HG02852 (cell line): ENCODE data around the gene SORBS1.
"Not testable (repeated sequence)": the region's sequence is repeated elsewhere in the genome, so short reads cannot be mapped to it uniquely, and the experiment has no call there.

Source experiments
- ATAC-seq: cut with Tn5 transposase; IDR thresholded peaks from one replicate; pipeline ENCODE4 v1.9.1; 2021; ENCODE audit warnings: mild to moderate bottlenecking, moderate library complexity; ENCODE audit not compliant: unreplicated experiment

SORBS1 gene

DNA sequence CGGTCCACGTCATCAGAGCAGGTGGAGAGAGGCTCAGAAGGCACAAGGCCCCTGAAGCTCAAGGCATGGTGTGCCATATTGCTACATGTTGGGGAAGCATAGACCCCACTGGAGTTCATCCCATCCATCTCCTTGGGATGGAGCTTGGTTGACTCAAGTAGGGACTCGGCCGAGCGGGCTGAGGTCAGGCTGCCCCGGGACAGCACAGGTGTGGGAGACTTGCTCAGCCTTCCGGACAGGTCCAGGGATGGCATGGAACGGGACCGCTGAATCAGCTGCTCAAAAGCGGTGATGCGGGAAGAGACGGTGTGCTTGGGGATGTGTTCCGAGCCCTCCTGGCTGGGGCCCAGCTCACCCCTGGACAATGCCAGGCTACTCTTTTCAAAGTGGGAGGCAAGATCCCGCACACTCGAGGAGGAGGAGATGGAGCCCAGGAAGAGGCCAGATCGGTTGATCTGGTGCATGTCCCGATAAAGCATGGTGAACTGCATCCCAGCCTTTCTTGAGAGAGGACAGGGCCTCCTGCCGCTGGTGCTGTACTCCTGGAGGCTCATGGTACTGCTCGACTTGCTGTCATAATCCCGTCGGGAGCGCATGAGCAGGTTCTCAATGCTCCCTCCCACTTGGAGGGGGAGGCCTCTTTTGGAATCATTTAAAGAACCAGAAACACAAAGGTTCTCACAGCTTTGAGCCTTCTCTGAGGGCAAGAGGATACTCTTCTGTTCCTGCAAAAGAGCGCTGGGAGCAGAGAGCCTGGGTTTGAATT lies 204.8 kb downstream of the SORBS1 start:
- no peak for ATAC-seq

DNA sequence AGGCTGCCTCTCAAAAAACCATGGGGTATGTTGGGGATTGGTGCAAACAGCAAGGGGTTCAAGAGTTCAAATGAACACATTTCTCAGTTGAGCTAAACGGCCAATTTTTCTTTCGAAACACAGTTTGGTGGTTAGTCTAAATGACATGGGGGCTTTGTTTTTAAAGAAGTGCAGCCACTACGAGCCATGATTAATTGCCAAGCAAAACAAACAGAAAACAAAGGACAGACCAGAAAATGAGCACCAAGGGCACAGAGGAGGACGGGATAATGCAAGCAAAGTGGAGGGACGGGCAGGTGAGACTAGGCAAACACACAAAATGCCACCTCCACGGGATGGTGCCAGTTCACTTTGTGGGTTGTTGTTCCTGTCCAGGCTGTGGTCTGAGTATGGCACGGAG lies 205.9 kb downstream of the SORBS1 start:
- ATAC-seq = no peak

DNA sequence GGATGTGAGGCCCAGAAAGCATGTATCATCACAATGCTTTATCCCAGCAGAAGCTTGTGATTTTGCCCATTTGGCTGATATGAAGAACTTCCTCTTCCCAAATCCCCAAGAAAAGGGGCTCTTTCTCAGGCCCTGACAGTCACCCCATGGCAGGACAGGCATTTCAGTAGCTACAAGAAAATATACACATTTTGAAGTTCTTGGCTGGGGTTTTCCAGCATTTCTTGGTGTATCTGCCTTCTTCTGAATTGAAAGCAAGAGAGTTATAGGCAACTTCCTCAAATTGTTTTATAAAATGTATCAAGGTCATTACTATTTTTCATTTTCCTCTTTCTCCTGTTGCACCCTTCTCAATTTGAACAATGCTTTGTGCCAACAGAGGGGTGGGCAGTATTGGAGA lies 207.1 kb downstream of the SORBS1 start:
- no peak for ATAC-seq

DNA sequence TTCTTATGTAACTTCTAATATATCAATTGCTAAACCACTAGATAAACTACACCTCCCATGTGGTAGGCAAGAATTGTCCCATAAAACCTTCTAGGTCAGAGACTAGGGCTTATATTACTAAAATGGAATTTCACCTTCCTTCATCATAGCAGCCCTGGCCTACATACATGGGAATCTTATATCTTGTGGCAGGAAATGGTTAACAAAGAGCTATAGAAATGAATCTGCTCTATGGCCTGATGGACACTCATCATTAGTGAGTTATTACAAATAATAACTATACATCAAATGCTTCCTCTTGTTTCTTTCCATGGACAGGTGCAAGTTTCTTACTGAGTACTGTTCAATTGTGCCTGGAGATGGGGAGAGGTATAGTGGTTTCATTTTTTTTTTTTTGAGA lies 208.0 kb downstream of the SORBS1 start:
- ATAC-seq = peak; percentile 60

DNA sequence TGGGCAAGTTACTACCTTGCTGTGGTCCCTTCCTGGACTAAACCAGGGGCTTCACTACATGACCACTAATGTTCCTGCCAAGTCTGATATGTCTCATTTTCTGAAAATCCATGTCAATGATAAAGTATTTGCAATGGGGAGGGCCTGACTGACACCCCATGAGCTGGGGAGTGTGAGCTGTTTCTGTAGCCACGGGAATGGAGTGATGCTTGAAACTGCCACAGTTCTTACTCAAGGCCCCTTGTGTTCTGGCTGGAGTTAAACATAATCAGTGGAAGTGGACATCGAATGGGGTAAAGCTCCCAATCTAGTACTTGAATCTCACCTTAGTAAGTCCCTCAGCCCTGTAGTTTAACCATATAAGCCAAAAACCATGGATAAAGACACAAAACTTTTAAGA lies 208.5 kb downstream of the SORBS1 start:
- peak; percentile 62 for ATAC-seq

DNA sequence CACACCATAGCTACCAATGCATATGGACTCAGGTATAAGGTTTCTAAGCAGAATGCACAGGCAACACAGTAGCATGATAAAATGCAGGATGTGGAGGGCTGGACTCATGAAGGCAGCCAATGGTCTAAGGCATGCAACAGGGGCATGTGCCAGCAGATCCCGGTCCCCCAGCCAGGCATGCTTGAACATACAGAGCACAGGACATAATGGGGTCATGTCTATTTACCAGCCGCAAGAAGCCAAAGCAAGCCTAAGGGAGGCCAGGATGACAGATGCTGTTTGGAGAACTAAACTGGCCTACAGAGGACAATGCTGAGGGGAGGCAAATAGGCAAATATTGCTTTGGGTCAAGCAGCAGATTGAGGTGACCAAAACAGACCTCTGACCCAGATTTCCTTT lies 210.3 kb downstream of the SORBS1 start:
- ATAC-seq = no peak

DNA sequence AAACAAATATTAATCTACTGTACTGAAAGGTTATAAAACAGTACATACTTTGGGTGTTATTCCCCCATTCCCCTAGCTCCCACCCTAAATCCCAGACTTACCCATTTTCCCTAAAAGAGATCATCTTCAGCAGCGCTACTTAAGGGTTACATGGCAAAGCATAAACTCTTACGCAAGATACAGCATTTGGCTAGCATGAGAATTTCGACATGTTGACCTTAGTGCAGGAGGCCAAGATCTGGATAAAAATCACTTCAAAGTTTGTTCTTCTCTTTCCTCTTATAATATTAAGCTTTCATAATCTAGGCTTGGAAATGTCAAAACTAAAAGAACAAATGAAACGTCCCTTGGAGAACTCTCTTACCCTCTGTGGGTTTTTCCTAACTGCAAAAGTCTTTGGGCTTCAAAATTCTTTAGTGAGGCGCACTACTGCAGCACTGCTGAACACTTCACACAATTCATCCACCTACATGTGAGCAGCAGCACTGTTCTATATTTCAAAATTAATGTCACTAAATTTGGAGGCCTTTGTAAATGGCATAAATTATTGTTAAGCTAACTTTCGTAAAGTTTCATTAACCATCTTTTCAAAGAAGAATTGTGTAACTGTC lies 210.8 kb downstream of the SORBS1 start:
- ATAC-seq = no peak

DNA sequence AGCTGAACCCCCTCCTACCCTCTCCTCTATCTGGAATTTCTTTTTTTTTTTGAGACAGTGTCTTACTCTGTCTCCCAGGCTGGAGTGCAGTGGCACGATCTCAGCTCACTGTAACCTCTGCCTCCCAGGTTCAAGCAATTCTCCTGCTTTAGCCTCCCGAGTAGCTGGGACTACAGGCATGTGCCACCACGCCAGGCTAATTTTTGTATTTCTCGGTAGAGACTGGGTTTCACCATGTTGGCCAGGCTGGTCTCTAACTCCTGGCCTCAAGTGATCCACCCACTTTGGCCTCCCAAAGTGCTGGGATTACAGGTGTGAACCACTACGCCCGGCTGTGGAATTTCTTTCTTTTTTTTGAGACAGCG lies 213.8 kb downstream of the SORBS1 start:
- ATAC-seq = not testable (repeated sequence)

DNA sequence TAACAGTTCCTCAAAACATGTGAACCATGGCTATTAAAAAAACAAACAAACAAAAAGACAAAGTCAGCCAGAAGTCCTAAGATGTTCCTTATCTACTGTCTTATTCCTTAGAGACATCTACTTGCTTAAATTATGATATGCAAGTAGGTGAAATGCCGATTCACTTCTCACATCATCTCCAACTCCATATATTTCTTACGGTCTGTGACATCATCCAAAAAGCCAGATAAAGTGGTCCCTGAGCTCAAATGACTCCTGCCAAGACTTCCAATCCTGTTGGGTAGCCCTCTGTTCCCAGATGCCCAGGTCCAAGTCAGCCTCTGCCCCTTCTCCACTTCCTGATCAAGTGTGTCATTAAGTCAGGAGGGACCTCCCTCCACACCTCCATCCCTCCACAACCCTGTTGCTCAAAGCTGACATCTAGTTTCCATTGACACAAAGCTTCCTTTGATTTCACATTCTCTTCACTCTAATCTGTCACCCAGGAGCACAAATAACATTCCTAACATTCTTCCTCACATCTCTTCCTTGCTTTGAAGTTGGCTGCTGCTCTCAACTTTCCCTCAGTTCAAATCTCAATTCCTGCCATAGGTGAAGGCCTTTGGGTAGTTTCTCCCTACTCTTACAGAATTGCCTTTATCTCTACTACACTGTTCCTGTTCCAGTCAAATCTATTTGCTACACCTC lies 214.3 kb downstream of the SORBS1 start:
- no peak for ATAC-seq

DNA sequence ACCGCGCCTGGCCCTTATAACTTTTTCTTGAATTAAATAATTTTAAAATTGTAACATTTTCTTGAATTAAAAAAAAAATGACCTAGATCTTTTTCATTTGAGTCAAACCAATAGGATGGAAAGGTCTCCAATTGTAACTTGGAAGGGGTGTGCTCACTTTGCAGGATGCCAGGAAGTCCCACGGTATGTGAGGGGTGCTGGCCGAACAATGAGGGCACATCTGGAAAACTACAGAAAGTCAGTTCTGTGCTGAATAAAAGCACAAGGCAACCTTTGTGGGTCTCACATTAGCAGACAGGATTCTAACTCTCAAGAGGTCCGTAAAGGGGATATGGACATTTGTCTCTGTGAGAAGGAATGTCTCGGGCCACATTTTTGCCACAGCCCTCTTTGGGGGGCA lies 217.6 kb downstream of the SORBS1 start:
- no peak for ATAC-seq

DNA sequence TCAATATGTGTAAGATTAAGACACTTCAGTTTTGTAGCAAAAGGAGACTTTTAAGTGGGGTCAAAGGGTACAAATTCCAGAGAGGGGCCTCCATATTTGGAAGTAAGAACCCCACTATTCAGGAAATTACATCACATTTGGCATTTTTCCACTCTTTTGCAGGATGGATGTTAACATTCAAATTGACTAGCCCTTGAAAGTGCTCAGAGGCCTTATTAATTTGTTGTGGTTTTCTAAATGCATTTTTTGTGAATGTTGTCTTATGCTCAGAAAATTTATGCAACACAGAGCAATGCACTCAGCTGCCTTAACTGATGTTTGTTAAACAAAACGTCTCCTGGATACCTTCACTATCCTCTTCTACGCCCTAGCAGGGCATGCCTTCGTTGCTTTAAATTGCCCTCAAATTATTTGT lies 219.4 kb downstream of the SORBS1 start:
- ATAC-seq = no peak

DNA sequence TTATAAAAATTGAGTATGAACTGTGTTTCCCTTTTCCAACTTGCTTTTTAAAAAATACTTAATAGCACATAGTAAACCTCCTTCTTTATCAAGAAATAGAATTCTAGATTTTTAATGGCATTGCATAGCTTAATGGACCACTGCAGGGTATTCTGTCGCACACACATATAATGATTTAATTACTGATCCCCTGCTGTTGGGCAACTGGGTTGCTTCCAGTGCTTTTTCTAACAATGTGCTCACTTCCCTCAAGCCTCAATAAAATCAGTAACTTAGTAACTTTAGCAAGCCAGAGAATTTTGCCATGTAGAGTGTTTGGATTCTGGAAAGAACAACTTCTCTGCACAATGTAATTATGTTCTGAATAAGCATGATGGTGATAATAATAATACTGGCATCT lies 221.3 kb downstream of the SORBS1 start:
- ATAC-seq = no peak

DNA sequence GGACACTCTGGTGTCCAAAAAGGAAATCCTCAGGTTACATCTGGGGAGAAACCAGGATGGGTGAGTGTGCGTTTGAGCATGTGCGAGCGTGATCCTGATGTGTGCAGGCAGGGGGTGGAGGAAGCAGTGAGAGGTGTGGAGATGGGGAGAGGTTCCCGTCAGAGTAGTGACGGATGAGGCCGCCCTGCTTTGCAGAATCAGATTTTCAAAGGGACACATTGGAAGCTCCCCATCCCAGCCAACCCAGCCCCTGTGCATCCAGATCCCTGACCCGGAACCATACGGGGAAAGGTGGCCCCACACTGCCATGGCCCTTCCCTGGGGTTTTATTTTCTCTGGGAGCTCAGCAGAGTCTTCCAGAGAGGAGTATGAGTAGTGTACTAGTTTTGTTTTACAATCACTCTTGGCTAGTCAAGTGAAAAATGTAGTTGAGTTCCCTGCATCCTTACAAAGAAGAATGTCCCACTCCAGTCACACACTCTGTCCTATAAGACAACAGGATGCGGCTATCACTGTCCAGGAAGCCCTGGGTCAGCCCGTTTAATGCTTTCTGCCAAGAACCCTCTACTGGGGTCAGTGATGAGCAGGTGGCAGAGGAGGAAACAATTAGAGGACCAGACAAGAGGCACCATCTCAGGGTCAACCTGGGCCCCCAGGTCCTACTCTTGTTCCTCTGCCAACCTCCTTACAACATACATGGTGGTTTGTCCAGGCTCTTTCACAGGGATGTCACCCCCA lies 223.6 kb downstream of the SORBS1 start:
- ATAC-seq = no peak

DNA sequence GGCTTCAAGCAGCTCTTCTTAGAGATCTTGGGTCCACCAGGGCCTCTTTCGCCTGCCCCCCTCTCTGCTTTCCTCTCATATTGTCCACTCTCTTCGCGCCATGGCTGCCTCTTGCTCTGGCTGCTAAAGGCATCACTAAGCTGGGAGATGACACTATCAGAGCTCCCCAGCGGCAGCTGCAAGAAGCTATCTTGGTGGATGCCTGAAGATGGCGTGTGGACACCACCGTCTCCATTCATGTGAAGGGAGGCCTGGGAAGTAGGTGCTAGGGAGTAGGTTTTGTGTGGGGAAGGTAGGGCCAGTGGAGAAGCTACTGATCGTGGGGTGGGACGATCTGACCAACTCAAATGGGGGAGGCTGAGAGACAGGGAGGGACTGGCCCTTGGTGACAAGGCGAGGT lies 224.5 kb downstream of the SORBS1 start:
- ATAC-seq = no peak

DNA sequence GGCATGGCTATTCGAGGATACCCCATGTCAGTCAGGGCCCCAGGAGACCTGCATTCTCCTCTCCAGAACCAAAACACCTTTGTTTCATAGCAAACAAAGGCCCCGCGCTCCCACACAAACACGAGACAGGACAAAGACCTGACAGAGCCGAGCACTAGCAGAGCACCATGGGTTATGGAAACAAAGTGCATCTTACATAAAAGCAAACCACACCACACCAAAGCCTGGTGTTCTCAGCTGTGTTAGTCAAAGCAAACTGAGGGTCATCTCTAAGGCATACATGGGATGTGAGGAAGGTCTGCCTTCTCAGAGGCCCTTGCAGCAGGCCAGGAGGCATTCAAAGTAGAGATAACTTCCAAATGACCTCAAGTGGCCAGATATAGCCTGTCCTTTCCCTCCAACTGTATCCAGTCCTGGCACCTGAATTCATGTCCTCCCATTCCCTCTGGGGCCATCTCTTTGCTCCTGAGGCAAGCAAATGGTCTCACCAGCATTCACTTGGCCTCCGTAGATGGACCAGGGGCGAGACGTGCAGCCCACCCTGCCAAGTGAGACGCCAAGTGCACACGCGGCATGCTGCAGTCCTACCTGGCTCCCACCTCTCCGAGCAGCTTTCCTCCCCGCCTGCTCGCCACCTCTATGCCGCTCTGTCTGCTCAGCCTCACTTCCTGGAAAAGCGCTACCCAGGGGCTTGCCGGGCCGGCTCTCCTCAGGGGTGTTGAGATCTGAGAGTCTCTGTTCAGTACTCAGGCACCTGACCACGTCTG lies 225.1 kb downstream of the SORBS1 start:
- ATAC-seq = no peak

DNA sequence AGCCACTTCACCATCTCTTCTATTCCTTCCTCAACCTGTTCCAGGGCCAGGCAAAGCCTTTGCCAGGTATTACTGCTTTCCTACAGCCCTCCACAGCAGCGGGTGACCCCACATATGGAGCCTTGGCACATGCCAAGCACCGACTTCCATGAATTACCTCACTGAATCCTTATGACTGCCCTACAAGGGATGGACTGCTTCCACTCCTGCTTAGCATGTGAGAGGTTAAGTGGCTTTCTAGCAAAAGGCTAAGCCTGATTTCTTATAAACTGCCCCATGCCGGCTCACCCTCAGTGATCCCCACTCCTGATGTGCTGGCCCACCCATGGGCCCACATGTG lies 226.4 kb downstream of the SORBS1 start:
- no peak for ATAC-seq

DNA sequence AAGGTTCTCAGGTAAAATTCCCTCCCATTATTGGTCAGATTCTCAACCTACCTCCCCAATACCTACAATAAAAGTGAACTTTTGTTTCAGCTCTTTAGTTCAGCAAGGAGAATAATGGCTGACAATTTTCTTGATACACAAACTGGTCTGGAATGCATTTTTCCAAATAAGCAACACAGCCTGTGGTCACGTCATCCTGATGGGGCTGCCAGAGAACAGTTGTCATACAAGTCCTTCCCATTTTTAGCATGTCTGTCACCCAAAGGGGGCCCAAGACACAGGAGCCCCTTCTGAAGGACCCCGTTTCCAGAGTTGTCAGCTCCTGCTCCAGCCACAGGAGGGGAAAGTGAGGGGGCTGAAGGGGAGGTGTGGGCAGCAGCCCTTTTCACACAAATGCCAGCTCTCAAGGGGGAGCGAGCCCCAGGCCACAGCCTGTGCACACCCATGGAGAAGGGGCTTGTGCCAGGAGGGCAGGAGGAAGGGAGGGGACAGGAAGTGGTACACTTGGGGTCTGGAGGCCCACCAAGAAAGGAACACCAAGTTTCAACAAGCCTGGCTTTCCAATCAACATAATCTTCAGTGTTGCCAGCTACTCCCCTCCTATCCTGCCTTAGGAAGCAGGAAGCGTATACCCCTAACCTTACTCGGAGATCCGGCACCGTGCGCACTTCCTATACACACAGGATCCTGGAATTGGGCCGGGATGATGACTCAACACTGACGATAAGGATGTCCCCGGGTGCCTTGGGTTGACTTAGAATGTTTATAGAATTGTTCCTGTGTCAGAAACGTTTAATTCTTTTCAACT lies 227.0 kb downstream of the SORBS1 start:
- ATAC-seq = no peak

DNA sequence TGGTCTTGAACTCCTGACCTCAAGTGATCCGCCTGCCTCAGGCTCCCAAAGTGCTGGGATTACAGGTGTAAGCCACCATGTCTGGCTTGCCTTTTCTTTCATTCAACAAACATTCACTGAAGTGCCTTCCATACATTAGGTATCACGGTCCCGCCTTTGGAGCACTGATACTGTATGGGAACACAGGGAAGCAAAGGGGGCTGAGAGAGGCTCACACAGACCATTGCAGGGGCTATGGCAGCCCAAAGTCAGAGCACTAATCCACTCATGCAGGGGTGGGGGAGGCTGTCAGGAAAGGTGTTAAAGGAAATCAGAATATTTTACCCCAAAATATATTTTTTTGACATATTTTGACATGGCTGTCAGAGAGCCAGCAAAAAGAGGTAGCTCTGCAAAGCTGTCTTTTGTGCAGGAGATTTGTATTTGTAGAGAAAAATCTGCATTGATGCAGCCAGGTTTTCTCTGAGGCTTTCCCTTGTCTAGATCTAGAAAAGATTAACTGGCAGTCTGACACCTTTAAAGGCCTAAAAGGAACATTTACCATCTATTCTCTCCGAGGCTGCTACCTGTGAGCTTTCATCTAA lies 228.4 kb downstream of the SORBS1 start:
- ATAC-seq = no peak

DNA sequence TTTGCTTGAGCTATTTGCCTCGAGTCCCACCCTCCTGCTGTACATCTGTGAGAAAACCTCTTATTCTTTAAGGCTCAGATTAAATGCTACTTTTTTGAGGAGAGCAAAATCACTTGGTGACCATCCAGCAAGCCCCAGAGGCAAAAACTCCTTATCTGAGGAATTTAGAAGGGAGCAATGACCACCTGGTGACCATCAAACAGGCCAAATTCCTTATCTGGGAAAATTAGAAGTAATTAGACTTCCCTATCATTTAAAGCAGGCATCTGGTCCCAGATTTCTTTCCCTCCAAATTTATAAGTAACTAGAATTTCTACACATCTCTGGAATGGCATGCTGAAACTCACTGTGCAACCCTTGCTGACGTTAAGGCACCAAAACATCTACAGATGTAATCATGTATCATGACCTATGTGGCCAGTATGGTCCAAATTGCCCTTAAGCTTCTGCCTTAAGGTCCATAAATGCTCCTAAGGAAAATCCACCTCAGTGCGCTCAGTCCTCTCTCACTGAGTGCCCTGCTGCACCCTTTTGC lies 229.5 kb downstream of the SORBS1 start:
- ATAC-seq = no peak
